Fibroblast of upper back skin (primary cell): ENCODE data around the gene ZNF236.
"Not testable (repeated sequence)": the region's sequence is repeated elsewhere in the genome, so short reads cannot be mapped to it uniquely, and the experiment has no call there.

ENCODE experiments used
- DNase-seq: peaks from one replicate; pipeline ENCODE4 v3.0.0-alpha.2; 2013

Gene ZNF236

DNA sequence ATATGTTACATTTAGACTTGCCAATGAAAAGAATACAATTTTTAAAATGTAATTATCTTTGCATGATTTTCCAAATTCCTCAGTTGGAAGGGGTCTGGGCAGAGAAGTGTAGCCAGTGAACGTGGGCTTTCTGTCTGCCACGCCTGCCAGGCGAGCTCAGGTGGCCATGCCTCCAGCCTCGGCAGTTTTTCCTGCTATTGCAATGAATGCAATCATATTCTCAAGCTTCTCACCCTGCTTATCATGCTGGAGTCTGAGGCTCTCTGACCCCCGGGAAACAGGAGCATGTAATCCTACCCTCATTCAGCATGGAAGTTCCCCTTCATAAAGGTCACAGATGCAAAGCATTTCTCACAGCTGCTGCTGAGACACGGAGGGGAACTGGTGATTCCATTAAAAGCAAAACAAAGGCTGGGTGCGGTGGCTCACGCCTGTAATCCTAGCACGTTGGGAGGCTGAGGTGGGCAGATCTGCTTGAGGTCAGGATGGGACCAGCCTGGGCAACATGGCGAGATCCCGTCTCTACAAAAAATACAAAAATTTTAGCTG is 155.4 kb downstream of the ZNF236 start:
- no peak for DNase-seq

DNA sequence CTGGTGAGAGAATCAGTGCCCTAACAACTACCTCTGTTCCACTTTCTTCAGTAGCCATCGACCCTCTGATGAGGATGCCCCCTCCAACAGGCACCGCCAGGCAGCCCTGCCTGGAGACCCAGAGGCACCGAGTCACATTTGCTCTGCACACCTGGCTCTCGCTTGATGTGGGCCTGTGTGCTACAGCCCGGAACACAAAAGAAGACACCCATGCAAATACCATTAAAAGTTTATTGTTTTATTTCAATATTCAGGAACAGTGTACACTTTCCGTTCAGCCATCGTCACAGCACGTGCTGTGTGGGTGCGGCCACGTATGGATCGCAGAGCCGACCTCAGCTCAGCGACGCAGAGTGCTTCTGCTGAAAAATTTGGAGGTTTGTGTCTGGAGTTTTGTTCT is 156.3 kb downstream of the ZNF236 start:
- no peak for DNase-seq

DNA sequence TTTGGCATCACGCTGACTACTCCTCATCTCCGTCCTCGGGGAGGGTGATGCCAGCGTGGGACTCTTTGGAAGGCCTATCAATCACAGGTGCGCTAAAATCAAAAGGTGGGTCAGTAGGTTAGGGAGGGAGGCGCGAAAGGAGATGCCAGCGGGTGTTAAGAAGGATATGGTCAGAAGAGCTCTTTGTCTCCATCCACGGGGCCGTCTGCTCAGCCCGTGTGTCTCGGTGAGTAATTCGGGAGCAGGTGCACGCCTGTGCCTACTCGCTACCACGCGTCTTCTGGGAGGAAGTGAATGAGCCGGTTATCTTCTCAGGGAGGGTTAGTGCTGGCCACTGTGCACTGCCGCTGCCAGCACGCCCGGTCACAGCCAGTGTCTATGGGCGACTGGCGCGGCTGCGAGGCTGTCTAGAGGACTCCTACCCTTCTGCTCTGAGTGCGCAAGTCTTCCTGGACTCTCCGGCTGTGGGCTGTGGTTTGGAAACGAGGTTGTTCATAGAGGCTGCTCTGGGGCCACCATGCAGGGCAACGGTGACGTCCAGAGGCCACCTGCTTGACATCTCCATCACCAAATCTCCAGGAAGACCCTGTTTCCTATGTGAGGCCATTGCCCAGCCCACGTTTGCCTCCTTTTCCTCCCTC is 156.9 kb downstream of the ZNF236 start:
- no peak for DNase-seq

DNA sequence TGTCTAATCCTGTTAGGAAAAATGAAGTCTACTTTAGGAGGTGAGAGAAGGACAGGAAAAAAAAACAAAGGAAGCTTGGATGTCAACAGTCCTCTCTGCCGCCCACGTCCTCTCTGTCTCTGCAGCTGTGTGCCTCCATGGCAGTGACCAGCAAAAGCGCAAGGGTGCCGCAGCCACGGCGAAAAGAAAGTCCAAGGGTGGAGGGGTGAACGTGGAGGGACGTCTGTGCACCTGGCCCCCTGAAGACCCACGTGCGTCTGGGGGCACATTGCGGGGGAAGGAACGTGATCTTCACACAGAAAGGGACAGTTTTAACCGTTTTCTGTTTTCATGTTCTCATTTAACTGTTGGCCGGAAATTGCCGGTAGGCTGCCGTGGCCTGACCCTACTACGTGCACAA is 157.5 kb downstream of the ZNF236 start:
- DNase-seq: no peak

DNA sequence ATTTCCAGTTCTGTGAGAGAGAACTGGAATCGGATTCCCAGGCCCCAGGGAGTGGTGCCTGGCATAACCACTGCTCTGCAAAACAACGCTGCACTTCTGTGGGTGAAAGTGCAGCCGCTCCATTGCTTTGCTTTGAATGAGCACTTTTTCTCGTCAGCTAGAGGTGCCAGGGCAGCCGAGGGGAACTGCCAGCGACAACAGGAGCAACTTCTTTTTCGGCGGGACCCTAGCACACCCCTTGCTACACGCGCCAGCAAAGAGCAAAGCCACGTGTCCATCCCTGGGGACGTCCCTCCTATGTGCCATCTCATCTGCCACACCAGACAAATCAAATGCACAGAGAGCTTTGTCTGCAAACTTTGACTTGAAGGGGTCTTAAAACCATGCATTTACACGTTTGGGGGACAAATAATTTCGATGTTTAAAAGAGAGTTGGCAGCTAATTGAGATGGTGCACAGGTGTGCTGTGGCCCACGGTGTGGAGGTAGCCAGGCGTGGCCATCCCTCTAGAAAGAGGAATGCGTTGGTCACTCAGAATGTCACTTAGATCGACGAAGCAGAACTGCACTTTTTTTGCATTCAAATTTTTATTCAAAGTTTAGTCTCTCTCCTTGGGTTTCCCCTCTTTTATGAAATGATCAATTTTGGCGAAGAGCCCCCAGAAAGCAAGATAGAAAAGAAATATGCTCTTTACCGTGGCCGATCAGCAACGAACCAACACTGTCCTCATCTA is 158.5 kb downstream of the ZNF236 start:
- DNase-seq: no peak

DNA sequence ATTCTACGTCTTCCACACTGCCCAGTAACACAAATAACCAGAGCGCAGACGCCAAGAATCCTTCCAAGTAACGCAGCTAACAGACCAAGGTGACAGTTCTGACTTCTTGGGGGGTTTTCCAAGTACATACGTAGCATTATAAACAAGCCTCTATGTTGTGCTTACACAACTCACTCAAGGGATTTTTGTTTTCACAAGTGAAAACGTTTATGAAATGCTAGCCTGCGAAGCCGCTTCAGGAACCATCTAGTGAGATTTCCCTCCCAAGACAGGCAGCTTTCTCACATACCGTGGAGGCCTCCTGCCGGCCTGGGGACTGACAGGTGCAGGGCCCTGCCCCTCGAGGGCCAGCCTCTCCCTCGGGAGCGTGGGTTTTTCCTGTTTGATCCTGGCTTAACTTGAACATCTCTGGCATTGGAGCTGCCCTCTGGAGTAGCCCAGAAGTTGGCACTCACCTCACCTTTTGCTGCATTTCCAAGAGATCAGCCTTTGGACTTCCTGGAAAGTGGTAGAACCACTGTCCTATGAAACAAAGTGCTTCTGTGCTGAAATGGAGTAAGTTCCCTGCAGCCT is 159.1 kb downstream of the ZNF236 start:
- no peak for DNase-seq

DNA sequence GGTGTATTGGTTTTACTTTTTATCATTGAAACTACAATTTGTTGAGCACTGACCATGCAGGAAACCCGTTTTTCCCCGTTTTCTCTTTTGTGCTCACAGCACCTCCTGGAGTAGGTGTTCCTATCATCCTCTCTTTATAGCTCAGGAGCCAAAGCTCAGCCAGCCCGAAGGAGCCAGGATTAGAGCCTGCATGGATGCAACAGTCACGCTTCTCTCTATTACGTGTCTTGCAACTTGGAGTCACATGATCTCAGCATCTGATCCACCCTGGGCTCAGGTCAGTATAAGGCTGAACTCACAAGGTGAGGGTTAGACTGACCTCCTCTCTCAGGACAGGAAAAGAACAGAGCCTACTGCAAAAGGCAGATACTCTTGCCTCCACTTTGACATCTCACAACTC is 159.7 kb downstream of the ZNF236 start:
- DNase-seq: no peak

DNA sequence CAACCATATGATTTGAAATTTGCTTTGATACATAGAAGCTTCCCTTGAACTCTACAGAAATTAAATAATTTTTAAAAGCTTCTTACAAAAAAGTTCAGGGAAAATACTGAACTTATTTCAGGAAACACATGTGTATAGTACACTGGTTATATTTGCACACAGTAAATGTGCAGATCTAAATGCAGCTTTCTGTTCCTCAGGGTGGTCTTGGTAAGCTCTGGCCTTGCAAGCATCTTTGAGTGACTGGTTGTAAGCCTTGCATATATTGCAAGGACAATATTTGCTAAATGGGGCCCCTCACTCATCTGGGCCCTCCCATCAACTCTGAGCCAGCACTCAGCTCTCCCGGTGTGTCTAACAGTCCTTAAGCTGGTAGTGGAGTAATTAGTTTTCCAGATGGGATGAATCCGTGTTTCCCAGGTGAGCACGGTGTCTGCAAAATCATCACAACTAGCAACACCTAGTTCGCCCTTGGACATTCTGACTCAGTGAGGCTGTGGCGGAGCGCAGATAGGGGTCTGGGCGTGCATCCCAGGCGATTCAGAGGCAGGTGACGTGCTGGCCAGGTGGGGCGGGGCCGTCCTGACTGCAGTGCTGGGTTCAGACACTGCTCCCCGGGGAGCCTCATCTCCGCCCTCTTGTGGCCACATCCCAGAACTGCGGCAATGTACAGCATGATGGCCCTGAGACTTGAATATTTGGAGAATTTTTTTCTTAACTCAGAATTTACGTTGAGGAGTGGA is 160.7 kb downstream of the ZNF236 start:
- peak; percentile 66 for DNase-seq

DNA sequence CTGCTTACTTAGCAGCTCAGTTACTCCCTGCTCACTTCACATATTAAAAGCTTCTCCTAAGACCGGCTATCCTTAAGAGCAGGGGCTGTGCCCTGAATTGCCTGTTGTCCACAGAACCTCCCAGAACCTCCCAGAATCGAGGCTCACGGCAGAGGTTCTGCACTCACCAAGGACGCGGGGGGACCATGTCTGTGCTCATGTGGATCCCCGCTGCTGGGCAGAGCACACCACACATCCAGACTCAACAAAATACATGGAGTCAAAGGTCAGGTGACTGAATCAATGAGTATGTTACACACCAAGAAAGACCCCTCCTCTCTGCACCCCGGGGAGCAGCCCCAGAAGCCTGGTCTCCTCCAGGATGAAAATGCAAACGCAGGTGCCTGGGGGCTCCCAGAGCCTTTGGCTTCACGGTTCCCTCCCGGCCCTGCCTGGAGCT is 161.3 kb downstream of the ZNF236 start:
- DNase-seq: no peak

DNA sequence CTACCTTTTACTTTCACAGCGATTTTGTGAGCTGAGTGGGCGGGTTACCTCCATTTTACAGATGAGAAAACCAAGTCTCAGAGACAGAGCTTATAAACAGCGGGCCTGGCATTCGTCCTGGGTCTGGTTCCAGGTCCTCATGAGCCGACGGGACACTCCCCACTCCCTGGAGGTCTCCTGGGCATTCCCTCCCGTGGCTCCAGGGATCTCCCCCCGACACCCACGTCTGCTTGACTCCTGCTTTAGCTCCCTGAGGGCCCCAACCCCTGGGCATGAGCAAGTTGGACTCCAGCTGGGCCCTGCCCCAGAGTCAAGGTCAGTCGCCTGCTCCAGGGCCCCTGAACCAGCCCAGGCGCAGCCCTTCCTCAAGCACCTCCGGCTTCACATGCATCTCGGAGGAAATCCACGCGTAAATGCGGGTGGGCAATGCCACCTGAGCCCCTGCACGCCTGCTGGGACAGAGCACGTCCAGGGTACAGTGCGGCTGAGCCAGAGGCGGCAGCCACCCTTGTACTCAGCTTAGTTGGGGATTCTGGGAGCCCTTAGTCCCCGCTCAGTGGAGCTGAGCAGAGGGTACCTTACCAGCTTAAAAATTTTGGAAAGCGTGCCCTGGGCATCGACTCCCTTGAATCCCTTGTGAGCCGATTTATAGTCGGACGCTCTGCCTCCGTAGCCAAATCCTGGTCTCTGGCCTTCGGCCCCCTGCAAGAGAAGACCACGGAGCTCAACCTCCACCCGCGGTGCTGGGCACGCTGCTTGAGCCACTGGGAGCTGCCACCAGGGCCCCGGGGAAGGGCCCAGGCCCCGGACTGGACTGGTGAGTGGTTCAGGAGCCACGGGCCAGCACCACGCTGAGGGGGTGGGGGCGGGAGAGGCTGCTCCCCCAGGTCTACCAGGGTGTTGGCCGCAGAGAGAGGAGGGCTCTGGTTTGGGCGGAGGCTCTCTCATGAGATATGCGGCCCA is 162.1 kb downstream of the ZNF236 start:
- no peak for DNase-seq

DNA sequence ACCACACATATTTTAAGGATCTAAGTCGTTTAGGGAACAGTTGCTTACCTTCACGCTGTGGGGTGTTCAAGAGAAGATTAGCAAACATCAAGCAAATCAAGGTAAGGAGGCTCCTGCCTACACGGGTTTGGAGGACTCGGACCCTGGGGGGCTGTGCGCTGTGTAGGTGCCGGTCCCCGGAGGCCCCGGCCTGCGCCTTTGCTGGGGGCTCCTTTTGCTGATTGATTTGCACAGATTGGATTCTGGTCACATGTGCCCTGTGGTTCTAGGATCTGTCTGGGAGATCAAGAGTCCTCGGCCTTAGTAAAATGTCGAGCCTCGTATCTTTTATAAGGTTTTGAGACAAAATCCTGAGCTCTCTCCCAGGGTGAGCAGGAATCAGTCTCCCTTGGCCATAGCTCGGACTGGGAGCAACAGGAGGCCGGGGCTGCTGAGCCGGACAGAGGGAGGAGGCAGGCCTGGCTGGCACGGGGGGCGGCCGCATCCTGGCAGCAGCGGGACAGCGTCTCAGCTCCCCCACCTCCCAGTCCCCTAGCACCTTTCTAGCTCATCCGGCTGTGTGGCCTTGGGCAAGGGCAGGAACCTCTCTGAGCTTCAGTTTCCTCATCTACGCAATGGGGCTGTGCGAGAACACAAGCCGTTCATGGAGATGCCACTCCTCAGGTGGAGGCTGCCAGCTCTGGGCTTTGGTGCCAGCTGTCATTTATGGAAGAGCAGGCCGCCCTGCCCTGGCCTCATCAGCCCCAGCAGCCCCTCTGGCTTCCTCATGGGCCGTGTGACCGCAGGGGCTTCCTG is 163.0 kb downstream of the ZNF236 start:
- no peak for DNase-seq

DNA sequence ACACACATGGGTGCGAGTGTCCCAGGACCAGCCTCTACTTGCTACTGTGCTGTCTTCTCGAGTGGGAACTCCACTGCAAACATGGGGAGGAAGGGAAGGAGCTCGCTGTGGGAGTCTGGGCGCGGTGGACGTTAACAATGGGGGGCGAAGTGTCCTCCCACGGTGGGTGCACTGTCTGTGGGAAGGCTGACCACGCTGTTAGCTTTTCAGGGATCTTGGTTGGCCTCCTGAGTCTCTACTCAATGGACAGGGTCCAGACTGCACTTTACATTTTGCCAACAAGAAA is 163.5 kb downstream of the ZNF236 start:
- DNase-seq: no peak

DNA sequence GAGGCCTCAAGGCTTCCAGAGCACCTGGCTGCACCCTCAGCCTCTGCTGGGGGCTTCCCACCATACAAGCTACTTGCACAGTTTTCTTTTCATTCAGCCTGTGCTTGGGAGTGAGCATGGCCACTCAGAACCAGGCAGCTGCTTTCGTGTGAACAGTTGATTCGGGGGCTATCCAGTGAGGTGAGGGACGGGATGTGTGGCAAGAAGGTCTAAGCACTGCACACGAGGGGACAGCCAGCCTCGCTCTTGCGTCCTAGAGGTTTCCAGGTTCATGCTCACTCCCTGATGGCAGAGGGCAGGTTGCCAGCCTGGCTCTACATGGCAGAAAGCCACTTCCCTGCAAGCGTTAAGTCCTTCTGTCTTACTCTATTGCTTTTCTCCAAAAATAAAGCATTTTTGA is 164.0 kb downstream of the ZNF236 start:
- no peak for DNase-seq

DNA sequence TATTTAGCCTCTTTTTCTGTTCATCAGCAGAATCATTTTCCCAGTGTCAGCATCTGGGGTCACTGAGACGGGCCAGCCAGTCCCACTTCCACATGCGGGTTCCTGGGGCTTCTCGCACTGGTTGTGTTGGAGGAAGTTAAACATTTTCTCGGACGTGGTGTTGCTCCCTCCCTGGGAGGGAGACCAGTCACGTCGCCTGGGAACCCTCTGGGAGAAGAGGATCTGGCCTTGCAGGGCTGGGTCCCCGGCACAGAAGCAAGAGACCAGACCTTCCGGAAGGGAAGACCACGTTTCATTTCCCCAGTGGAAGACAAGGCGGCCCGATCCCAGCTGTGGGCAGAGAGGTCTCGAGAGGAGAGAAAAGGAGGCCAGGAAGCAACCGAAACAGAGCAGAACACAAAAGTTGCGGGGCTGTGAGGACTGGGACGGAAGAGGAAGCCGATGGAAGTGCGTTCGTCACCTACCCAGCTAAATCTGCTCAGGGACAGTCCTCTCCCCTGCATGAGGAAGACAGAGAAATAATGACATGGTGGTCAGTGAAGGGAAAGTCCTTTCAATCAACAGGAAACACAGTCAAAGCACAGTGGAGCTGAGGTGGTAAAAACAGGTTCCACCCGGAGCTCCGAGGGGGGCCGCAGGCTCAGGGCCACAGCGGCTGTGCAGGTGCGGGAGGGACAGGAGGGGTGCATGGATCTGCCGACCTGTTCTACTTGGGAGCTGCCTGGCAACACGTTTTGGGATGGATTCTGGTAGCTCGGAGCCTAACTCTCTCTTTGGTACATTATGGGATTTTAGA is 165.9 kb downstream of the ZNF236 start:
- DNase-seq: no peak

DNA sequence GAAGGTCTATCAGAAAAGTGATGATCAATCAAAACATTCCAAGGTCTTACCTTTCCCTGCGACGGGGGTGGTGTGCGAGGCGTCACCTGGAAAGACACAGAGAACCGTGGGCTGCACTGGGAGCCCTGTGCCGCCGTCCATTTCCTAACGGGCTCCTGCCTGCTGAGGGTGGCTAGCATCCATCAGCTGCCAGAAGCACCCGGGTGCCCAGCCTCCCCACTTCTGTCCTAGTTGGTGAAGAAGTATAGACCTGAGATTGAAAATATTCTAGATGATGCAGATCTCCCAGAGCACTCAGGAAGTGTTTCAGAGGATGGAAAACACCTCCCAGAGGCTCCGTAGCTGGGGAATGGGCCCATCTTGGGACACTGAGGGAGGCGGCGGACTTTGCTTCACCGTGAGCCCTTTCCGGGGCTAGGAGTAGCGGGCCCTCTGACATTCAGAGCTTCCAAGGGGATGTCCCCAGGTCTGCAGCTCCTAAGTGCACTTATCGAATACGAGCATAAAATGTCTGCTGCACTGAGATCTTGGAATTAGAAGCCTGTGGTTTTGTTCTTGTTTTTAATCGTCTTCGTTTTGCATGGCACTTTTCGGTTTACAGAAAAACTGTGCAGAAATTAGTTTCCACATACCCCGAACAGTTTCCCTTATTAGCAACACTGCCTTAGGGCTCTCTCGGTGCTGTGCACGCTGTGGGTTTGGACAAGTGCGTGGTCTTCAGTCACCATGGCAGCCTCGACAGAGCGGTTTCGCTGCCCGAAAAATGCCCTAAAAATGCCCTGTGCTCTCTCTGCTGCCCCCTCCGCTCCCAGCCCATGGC is 166.7 kb downstream of the ZNF236 start:
- no peak for DNase-seq

DNA sequence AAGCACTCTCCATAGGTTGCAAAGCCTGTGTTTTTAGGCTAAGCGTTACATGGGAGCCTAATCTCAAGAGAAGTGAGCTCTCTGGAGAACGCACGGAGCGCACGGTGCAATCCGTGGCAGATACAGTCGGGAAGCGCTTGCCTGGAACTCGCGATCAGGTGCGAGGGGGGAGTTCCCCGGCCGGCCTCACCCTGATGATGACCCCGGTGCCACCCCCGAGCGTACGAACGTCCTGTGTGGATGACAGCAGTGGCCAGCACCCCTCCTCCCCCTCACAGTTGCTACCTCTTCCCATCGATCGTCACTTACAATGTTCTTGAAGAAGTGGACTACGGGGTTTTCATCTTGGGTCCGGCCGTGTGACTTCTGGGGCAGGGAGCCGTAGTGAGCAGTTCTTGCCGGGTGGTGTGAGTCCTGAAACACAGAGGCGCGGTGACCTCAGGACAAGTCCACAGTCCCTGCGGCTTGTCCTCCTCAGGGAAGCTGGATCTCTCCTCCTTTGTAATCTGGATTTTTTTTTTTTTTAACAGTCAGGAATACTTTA is 167.4 kb downstream of the ZNF236 start:
- no peak for DNase-seq

DNA sequence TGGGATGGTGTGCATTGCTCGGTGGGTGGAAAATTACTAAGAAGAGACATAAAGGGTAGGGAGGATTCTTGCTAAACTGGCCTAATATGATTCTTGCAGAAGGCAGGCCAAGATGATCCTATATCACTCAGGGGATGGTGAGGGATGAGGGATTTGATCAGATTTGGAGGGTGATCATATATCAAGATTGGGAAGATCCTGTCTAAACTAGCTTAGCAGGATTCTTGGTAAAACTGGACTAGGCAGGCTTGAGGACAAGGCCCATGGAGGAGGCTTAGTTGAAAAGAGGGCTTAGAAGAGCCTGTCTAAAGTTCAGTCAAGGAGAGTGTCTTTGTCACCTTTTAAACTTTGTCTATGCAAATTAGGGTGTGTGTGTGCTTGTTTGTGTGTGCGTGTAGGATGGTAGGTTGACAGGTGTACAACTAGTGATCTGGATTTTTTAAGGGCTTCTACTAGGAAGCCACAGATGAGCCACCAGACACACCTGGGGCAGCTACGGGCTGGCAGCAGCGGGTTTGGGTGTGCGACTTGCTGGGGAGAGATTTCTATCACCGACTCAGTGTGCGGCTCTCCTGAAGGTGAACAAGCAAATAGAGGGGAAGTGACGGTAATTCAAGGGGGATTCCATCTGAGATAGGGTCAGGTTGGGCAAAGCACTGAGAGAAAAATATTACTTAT is 168.1 kb downstream of the ZNF236 start:
- DNase-seq: not testable (repeated sequence)

DNA sequence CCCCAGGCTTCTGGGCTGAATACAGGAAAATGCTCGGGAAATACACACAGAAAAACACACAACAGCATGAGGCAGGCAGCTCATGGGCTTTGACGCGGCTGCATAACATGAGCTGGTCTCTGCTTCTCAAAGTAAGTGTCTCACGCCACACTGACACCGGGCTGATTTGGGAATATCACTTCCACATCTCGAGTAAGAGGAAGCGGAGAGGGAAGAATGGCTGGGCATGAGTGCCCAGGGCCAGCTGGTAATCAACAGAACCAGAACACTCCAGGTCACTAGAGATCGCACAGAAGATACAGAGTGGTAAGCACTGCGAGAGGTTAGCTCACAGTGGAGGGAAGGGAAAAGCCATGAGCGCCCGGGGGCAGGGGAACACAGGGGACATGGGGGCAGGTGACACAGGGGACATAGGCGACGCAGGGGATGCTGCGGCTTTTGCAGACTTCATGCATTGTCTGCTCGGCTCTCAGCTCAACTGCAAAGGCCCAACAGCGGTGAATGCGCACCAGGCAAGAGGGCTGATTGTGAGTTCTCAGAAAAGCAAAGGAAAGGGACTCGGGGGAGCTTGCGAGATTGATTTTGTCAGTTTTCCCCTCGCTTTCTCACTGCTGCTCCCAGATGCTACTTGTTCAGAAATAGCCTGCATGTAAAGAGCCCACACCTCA is 168.8 kb downstream of the ZNF236 start:
- DNase-seq: no peak
